Measurements from ENCODE around the gene NFATC1.

GRCh38 chr18:79507546-79508480 lies 112.1 kb downstream of the NFATC1 start:
- TF ChIP-seq CTCF (IDR thresholded peaks at IDR 0.05; ENCODE audit: low read depth, low read length, poor library complexity, severe bottlenecking) (no peak), EZH2phosphoT487 (IDR thresholded peaks at IDR 0.05; ENCODE audit: borderline replicate concordance, low read length) (no peak)
